Activated CD4-positive, alpha-beta memory T cell treated with anti-CD3 and anti-CD28 coated beads for 36 hours (primary cell): Measurements from ENCODE around the gene C1QTNF3. TPM values are rescaled to one million over a fixed set of nuclear protein-coding genes. Genes with fewer than 3 reads are reported as not detected.
"Not testable (repeated sequence)": the region's sequence is repeated elsewhere in the genome, so short reads cannot be mapped to it uniquely, and the experiment has no call there.

ENCODE experiments used
- CTCF ChIA-PET: fragments of 350-600 bp; sonication (Branson Sonifier 250); formaldehyde crosslinking; loops from one replicate; lab custom pipeline; 2021; ENCODE audit warnings: antibody characterized with exemption, inconsistent platforms; lab: Charles Lee
- POLR2A ChIA-PET: fragments of 350-600 bp; sonication (Branson Sonifier 250); formaldehyde crosslinking; loops from one replicate; lab custom pipeline; 2021; ENCODE audit warnings: antibody characterized with exemption; lab: Charles Lee
- DNase-seq: peaks from one replicate; pipeline ENCODE4 v3.0.0-alpha.2; 2020
- H3K27ac Mint-ChIP-seq: one replicate; pipeline ENCODE4 v1.8.0; 2021; ENCODE audit warnings: mixed read lengths
- H3K27me3 Mint-ChIP-seq: one replicate; pipeline ENCODE4 v1.8.0; 2021; ENCODE audit warnings: mixed read lengths
- H3K36me3 Mint-ChIP-seq: one replicate; pipeline ENCODE4 v1.8.0; 2021; ENCODE audit warnings: mixed read lengths
- H3K4me1 Mint-ChIP-seq: one replicate; pipeline ENCODE4 v1.8.0; 2021; ENCODE audit warnings: low read depth, mixed read lengths
- H3K4me3 Mint-ChIP-seq: one replicate; pipeline ENCODE4 v1.8.0; 2021; ENCODE audit warnings: mild to moderate bottlenecking, mixed read lengths
- H3K9me3 Mint-ChIP-seq: one replicate; pipeline ENCODE4 v1.8.0; 2021; ENCODE audit warnings: mixed read lengths
- intact Hi-C: fragments of 100-400 bp; cut with micrococcal nuclease; formaldehyde crosslinking; loops from one replicate; pipeline ENCODE4 v1.15.1; 2023
- total RNA-seq, 2 experiments: library from RNA; stranded (reverse); gene quantifications; one replicate each; pipeline ENCODE4 v1.2.3, GENCODE V29; 2021

The C1QTNF3 gene
- total RNA-seq, 2 experiments from 2014 or later = 2.5 to 2.6 TPM

DNA sequence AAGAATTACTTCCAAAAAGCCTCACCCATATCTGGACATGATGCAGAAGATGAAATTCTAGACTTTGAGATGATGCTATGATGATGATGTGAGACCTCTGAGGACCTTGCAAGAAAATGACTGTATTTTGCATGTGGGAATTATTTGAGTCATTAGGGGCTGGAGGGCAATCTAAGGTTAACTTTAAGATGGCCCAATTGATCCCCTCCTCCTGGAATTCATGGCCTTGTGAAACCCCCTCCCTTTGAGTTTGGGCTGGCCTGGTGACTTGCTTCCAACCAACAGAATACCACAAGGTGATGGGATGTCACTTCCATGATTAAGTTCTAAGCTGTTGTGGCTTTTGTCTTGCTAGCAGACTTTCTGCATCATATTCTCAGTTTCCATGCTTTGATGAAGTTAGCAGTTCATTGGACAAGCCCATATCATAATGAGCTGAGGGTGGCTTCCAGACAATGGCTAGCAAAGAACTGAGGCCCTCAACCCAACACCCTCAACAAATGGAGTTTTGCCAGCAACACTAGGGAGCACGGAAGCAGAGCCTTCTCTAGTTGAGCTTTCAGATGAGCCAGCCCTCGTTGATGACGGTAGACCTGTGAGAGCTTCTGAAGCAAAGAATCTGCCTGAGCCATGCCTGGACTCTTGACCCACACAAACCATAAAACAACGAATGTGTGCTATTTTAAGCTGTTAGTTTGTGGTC, 27.7 kb downstream of the C1QTNF3 start:
- peaks cover 13% of the 10 kb centered on the region for H3K4me1 Mint-ChIP-seq
- ChIA-PET POLR2A (interaction anchor here (1.6 kb wide), 1 partner anchor 10 kb away, joined by 9 read pairs; no protein-coding TSS in a partner anchor), CTCF (interaction anchor here (1.0 to 1.4 kb wide), 2 partner anchors 18 to 450 kb away, joined by 3 to 7 read pairs; no protein-coding TSS in a partner anchor)
- intact Hi-C loops = loop anchor here (1.0 kb wide), 1 partner anchor 10 kb away; no protein-coding TSS in a partner anchor
- DNase-seq = peak; percentile 63
- H3K36me3 Mint-ChIP-seq = peaks cover 6% of the 10 kb centered on the region
- H3K9me3 Mint-ChIP-seq = peaks cover 6% of the 10 kb centered on the region
- H3K4me3 Mint-ChIP-seq = no peak overlapping the region
- H3K27ac Mint-ChIP-seq = peak overlapping the region; percentile 64
- no peaks in the 10 kb centered on the region for H3K27me3 Mint-ChIP-seq

DNA sequence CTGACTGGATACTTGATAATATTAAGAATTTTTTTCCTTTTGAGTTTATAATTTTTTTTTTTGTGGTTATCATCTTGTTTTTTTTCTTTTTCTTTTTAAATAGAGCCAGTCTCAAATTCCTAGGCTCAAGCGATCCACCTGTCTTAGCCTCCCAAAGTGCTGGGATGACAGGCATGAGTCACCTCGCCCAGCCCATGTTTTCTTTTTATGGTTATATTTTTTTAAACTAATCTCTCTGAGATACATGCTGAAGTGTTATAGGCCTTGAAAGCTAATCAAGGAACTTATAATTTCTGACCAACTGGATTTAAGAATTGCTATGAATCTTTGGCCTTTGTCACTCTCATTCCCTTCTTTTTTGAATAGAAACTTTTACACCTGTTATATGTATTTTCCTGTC, 28.4 kb downstream of the C1QTNF3 start:
- DNase-seq = no peak
- peaks cover 13% of the 10 kb centered on the region for H3K4me1 Mint-ChIP-seq
- H3K27ac Mint-ChIP-seq = peak overlapping the region; percentile 53
- ChIA-PET CTCF (interaction anchor here (1.0 to 1.4 kb wide), 2 partner anchors 17 to 451 kb away, joined by 3 to 7 read pairs; no protein-coding TSS in a partner anchor), POLR2A (interaction anchor here (1.6 kb wide), 1 partner anchor 9 kb away, joined by 9 read pairs; no protein-coding TSS in a partner anchor)
- H3K4me3 Mint-ChIP-seq = no peak overlapping the region
- no peaks in the 10 kb centered on the region for H3K27me3 Mint-ChIP-seq
- intact Hi-C loops = loop anchor here (1.0 kb wide), 1 partner anchor 9 kb away; no protein-coding TSS in a partner anchor
- peaks cover 5% of the 10 kb centered on the region for H3K36me3 Mint-ChIP-seq
- peaks cover 6% of the 10 kb centered on the region for H3K9me3 Mint-ChIP-seq

DNA sequence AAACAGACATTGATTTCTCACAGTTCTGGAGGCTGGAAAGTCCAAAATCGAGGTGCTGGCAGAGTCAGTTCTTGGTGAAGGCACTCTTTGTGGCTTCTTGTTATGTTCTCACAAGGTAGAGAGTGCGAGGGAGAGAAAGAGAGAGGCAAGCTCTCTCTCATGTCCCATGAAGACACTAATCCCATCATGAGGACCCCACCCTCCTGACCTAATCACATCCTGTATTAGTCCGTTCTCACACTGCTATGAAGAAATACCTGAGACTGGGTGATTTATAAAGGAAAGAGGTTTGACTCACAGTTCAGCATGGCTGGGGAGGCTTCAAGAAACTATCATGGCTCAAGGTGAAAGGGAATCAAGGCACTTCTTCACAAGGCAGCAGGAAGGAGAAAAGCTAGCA, 29.5 kb downstream of the C1QTNF3 start:
- no peak for DNase-seq
- intact Hi-C loops = no loop called here
- ChIA-PET POLR2A (no interaction called here), CTCF (interaction anchor here (1.3 kb wide), 1 partner anchor 17 kb away, joined by 6 read pairs; no protein-coding TSS in a partner anchor)
- Mint-ChIP-seq H3K9me3 (peaks cover 6% of the 10 kb centered on the region), H3K27ac (no peak overlapping the region), H3K27me3 (no peaks in the 10 kb centered on the region), H3K4me3 (no peak overlapping the region), H3K36me3 (no peaks in the 10 kb centered on the region), H3K4me1 (peaks cover 22% of the 10 kb centered on the region)

DNA sequence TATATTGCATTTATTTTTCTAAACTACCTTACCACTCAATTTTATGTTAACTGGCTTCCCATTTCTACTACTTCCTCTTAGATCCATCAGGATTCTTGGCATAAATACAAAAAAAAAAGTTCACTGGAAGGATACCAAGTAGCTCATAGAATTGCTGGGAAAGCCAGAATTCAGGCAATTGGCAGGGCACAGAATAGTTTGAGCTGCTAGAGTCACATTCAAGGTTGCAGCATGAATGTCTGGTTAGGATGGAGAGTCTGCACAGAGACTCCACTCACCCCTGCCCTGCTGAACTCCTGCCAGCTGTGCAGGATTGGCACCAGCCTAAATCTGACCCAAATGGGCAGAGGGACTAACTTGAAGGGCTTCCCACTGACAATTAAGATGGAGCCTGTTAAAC, 30.2 kb downstream of the C1QTNF3 start:
- Mint-ChIP-seq H3K27ac (no peak overlapping the region), H3K36me3 (no peaks in the 10 kb centered on the region), H3K27me3 (no peaks in the 10 kb centered on the region), H3K4me3 (no peak overlapping the region), H3K4me1 (peaks cover 24% of the 10 kb centered on the region), H3K9me3 (peaks cover 6% of the 10 kb centered on the region)
- no peak for DNase-seq
- intact Hi-C loops = no loop called here
- ChIA-PET POLR2A (no interaction called here), CTCF (interaction anchor here (1.3 kb wide), 1 partner anchor 16 kb away, joined by 6 read pairs; no protein-coding TSS in a partner anchor)

DNA sequence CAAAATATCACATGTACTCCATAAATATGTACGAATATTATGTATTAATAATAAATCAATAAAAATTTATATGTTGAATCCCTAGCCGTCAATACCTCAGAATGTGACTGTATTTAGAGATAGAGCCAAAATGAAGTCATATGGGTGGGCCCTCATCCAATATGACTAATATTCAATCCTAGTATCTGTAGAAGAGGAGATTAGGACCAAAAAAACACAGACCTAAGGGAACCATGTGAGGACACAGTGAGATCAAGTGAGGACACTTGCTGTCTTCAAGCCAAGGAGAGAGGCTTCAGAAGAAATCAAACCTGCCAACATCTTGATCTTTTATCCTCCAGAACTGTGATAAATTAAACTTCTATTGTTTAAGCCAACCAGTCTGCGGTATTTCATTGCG, 31.5 kb downstream of the C1QTNF3 start:
- ChIA-PET POLR2A (no interaction called here), CTCF (interaction anchor here (1.0 kb wide), 1 partner anchor 11 kb away, joined by 3 read pairs; no protein-coding TSS in a partner anchor)
- no peak for DNase-seq
- intact Hi-C loops = no loop called here
- Mint-ChIP-seq H3K27me3 (no peaks in the 10 kb centered on the region), H3K9me3 (peaks cover 6% of the 10 kb centered on the region), H3K27ac (no peak overlapping the region), H3K4me3 (no peak overlapping the region), H3K36me3 (no peaks in the 10 kb centered on the region), H3K4me1 (peaks cover 31% of the 10 kb centered on the region)

DNA sequence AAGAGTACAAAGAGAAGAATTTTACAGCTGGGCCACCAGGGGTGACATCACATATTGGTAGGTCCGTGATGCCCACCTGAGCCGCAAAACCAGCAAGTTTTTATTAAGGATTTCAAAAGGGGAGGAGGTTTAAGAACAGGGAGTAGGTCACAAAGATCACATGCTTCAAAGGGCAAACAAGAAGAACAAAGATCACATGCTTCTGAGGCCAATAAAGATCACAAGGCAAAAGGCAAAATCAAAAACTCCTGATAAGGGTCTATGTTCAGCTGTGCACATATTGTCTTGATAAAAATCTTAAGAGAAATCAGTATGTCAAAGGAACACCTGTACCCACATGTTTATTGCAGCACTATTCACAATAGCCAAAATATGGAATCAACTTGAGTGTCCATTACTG, 32.9 kb downstream of the C1QTNF3 start:
- H3K27me3 Mint-ChIP-seq, H3K27ac Mint-ChIP-seq, DNase-seq, intact Hi-C loops, H3K36me3 Mint-ChIP-seq, H3K4me3 Mint-ChIP-seq, CTCF ChIA-PET, POLR2A ChIA-PET, H3K9me3 Mint-ChIP-seq: not testable (repeated sequence)
- peaks cover 34% of the 10 kb centered on the region for H3K4me1 Mint-ChIP-seq

DNA sequence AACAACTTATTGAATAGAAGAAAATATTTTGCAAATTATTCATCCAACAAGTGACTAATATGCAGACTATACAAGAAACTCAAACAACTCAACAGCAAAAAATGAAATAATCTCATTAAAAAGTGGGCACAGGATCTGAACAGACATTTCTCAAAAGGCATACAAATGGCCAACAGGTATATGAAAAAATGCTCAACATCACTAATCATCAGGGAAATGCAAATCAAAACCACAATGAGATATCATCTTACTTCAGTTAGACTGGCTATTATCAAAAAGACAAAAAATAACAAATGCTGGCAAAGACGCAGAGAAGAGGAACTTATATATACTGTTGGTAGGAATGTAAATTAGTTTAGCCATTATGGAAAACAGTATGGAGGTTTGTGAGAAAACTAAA, 33.4 kb downstream of the C1QTNF3 start:
- no peak for DNase-seq
- intact Hi-C loops = loop anchor here (5.0 to 10.0 kb wide), 3 partner anchors 235 to 918 kb away; partner anchors contain the start of gene DNAJC21
- peaks cover 2% of the 10 kb centered on the region for H3K36me3 Mint-ChIP-seq
- ChIA-PET CTCF (no interaction called here), POLR2A (no interaction called here)
- no peaks in the 10 kb centered on the region for H3K27me3 Mint-ChIP-seq
- no peak overlapping the region for H3K27ac Mint-ChIP-seq
- peaks cover 32% of the 10 kb centered on the region for H3K4me1 Mint-ChIP-seq
- peaks cover 6% of the 10 kb centered on the region for H3K9me3 Mint-ChIP-seq
- no peak overlapping the region for H3K4me3 Mint-ChIP-seq

DNA sequence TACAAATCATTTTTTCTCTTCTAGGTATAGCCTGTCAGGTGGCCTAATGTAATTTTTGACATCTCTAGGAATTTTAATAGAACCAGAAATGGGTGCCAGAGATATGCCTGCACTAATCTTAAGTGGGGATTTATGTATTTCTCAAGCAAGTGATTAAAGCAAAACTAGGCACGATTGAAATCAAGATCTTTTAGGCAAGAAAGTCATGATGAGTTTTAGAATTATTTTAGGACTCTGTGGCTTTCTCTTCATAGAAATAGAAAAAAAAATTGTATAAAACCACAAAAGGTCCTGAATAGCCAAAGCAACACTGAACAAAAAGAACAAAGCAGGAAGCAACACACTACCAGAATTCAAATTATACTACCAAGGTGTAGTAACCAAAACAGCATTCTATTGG, 34.2 kb downstream of the C1QTNF3 start:
- Mint-ChIP-seq H3K9me3 (peaks cover 4% of the 10 kb centered on the region), H3K27me3 (no peaks in the 10 kb centered on the region)
- POLR2A ChIA-PET = interaction anchor here (1.3 kb wide), 1 partner anchor 12 kb away, joined by 4 read pairs; no protein-coding TSS in a partner anchor

DNA sequence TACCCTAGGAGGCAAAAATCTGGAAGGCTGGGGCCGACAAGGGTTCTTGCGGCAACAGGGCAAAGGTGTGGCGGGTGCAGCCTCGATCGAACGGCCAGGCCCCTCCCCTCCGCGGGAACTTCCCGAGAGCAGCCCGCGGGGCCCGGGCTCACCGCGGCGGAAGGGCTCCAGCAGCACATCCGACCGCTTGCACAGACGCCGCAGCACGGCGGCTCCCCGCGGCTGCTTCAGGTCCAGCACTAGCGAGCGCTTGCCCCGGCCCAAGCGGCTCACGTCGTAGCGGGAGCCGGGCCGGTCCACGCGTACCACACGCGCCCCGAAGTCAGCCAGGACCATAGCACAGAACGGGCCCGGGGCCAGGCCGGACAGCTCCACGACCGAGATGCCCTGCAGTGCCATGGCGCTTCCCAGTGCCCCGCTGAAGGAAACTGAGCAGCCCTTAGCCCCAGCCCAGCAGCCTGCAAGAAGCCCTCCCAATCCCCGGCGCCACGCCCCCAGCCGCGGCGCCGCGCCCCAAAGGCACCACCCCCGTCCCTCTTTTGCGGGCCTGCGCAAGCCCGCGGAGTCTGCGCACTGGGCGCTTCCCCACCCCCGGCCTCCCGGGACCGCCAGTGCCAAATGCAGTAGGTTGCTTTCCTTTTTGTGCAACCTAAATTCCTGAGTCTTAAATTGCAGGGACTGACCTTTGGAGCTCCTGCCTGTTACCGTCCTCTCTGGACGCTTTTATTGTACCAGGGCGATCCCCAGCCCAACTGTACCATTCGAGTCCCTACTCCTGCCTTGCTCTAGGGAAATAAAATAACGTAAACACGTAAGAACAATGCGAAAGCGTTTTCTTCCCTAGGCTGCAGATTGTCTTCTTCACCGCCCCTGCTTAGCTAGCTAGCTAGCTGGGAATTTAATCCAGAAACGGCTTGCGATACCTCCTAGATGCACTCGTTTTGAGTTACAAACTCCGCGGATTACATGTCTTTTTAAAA, 35.1 kb downstream of the C1QTNF3 start, which contains the start of gene AMACR:
Gene AMACR (minus strand): TSS at position 430 of the 980 bp plus-strand sequence. CDS start 31 bp downstream, at position 399.
- H3K4me3 Mint-ChIP-seq = peak within 1 kb of the TSS; percentile 91
- ChIA-PET POLR2A (interaction anchor here (0.6 to 1.8 kb wide), 3 partner anchors 11 to 15 kb away, joined by 3 to 5 read pairs (median 4); no protein-coding TSS in a partner anchor), CTCF (interaction anchor here (1.2 to 1.6 kb wide), 4 partner anchors 10 to 37 kb away, joined by 3 to 8 read pairs (median 4); no protein-coding TSS in a partner anchor)
- intact Hi-C loops = loop anchor here (1.0 to 10.0 kb wide), 6 partner anchors 14 to 919 kb away; partner anchors contain the start of genes DNAJC21, TARS1 and TTC23L
- H3K27ac Mint-ChIP-seq = peak within 1 kb of the TSS; percentile 93
- no peaks in the 10 kb centered on the region for H3K27me3 Mint-ChIP-seq
- H3K9me3 Mint-ChIP-seq = no peaks in the 10 kb centered on the region
- DNase-seq = peak; percentile 91
- H3K36me3 Mint-ChIP-seq = peaks cover 11% of the 10 kb centered on the region
- H3K4me1 Mint-ChIP-seq = peaks cover 32% of the 10 kb centered on the region

More for the DNA sequence above, 34.2 kb downstream of the C1QTNF3 start:
- CTCF ChIA-PET = interaction anchor here (1.3 to 1.6 kb wide), 2 partner anchors 11 to 14 kb away, joined by 4 to 8 read pairs; no protein-coding TSS in a partner anchor
- DNase-seq = no peak
- intact Hi-C loops = loop anchor here (1.0 to 10.0 kb wide), 5 partner anchors 13 to 918 kb away; partner anchors contain the start of genes DNAJC21 and TARS1
- Mint-ChIP-seq H3K36me3 (peaks cover 7% of the 10 kb centered on the region), H3K4me3 (peak overlapping the region; percentile 91), H3K4me1 (peaks cover 32% of the 10 kb centered on the region), H3K27ac (peak overlapping the region; percentile 93)

DNA sequence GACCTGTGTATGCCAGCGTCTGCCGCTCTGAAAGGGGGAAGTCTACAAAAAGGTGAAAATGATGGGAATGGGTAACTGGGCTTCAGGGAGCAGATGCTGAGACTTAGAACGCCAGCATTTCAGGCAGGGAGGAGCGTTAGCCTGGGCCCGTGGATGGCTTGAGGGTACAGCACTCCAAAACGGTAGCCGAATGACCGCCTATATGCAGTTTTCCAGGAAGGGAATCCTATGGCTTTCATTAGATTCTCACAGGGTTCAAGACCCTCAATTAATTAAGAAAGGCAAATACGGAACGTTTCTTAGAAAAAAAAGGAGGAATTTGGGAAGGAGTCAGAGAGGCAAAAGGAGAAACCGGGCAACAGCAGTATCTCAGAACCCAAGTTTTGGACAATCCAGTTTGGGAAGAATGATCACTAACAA, 35.8 kb downstream of the C1QTNF3 start:
- POLR2A ChIA-PET = interaction anchor here (0.6 to 1.8 kb wide), 3 partner anchors 10 to 15 kb away, joined by 3 to 5 read pairs (median 4); no protein-coding TSS in a partner anchor
- intact Hi-C loops = loop anchor here (1.0 to 10.0 kb wide), 4 partner anchors 238 to 920 kb away; partner anchors contain the start of genes DNAJC21 and TTC23L
- Mint-ChIP-seq H3K27ac (peak overlapping the region; percentile 93), H3K27me3 (no peaks in the 10 kb centered on the region), H3K9me3 (no peaks in the 10 kb centered on the region), H3K36me3 (peaks cover 11% of the 10 kb centered on the region), H3K4me1 (peaks cover 32% of the 10 kb centered on the region), H3K4me3 (peak overlapping the region; percentile 91)
- DNase-seq = no peak
- CTCF ChIA-PET = interaction anchor here (1.2 to 1.3 kb wide), 2 partner anchors 10 to 37 kb away, joined by 3 to 4 read pairs; no protein-coding TSS in a partner anchor
